NCI-H2029 treated with DMSO at 0.1 percent for 48 hours (cell line): Measurements from ENCODE around the gene ZNF529.

Experiments used
- DNase-seq: peaks from one replicate; lab custom pipeline; 2025; lab: John Stamatoyannopoulos, UW

Gene ZNF529

GRCh38 chr19:36508325-36508724, 64.8 kb downstream of the ZNF529 start:
- DNase-seq: no peak

GRCh38 chr19:36501973-36502372, 71.1 kb downstream of the ZNF529 start:
- no peak for DNase-seq

- no peak for DNase-seq
Observed at GRCh38 chr19:36497001-36497400, 76.1 kb downstream of the ZNF529 start.
